Epidermal melanocyte (primary cell): ENCODE data around the gene PCDHA7.
"Not testable (repeated sequence)": the region's sequence is repeated elsewhere in the genome, so short reads cannot be mapped to it uniquely, and the experiment has no call there.

ENCODE experiments used
- DNase-seq: peaks from one replicate; pipeline ENCODE4 v3.0.0; 2011; ENCODE audit warnings: low spot score; ENCODE audit not compliant: insufficient read length

The PCDHA7 gene

DNA sequence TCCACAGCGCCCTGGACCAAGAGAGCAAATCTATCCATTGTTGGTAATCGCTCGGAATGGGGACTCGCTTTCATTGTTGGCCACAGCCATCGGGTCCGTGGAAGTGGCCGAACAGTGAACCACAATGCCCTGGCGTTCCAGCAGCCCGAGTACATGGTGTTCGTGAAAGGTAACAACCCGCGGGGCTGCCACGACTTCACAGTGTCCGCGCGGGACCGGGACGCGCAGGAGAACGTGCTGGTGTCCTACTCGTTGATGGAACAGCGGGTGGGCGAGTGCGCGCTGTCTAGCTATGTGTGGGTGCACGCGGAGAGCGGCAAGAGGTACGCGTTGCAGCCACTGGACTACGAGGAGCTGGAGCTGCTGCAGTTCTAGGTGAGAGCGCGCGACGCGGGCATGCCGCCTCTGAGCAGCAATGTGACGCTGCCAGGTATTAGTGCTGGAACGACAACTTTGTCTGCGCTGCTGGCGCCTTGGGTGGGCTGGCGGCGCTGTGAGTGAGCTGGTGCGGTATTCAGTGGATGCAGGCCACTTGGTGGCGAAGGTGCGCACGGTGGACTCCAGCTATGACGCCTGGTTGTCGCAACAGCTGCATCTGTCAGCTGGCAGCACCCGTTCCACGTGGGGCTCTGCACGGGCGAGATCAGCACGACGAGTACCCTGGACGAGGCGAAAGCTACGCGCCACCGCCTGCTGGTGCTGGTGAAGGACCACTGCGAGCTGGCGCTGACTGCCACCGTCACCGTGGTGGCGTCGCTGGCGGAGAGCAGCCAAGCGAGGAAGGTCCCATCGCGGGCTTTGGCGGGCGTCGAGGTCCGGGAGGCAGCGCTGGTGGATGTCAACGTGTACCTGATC, 28.6 kb downstream of the PCDHA7 start:
- no peak for DNase-seq

DNA sequence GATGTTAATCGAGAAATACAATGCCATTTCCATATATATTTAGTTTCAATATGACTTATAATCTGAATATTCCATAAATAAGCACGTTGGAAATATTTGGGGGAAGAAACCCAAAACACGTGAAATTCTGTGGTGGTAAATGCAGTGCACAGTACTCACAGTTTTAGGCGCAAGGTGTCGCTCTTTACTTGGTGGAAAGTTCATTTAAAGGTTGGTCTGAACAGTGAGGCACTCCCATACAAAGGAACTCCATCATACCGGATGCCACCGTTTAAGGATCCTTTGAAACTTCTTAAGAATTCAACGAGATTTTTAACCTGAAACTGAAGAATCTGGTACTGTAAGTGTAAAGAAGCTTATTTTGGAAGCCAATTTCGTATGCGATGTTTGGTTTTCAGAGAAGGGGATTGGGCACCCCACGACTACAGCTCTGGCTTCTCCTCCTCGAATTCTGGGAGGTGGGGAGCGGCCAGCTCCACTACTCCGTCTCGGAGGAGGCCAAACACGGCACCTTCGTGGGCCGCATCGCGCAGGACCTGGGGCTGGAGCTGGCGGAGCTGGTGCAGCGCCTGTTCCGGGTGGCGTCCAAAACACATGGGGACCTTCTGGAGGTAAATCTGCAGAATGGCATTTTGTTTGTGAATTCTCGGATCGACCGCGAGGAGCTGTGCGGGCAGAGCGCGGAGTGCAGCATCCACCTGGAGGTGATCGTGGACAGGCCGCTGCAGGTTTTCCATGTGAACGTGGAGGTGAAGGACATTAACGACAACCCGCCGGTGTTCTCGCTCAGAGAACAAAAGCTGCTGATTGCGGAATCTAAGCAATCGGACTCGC, 34.9 kb downstream of the PCDHA7 start, which contains the start of gene PCDHA11:
Gene PCDHA11, plus strand, starts transcription at position 237 of the 834 bp plus-strand sequence. Its CDS starts 147 bp downstream, at position 384.
- no peak for DNase-seq

DNA sequence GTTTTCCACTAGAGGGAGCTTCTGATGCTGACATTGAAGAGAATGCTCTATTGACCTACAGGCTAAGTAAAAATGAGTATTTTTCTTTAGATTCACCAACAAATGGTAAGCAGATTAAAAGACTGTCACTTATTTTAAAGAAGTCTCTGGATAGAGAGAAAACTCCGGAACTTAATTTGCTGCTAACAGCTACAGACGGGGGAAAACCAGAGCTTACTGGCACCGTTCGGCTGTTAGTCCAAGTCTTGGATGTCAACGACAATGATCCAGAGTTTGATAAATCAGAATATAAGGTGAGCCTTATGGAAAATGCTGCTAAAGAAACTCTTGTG, 35.5 kb downstream of the PCDHA7 start:
- DNase-seq = no peak

DNA sequence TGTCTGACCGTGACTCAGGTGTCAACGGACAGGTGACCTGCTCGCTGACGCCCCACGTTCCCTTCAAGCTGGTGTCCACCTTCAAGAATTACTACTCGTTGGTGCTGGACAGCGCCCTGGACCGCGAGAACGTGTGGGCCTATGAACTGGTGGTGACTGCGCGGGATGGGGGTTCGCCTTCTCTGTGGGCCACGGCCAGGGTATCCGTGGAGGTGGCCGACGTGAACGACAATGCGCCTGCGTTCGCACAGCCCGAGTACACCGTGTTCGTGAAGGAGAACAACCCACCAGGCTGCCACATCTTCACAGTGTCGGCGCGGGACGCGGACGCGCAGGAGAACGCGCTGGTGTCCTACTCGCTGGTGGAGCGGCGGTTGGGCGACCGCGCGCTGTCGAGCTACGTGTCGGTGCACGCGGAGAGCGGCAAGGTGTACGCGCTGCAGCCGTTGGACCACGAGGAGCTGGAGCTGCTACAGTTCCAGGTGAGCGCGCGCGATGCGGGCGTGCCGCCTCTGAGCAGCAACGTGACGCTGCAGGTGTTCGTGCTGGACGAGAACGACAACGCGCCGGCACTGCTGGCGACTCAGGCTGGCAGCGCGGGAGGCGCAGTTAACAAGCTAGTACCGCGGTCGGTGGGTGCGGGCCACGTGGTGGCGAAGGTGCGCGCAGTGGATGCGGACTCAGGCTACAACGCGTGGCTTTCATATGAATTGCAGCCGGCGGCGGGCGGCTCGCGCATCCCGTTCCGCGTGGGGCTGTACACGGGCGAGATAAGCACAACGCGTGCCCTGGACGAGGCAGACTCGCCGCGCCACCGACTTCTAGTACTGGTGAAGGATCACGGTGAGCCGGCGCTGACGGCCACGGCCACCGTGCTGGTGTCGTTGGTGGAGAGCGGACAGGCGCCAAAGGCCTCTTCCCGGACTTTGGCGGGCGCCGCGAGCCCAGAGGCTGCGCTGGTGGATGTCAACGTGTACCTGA, 36.4 kb downstream of the PCDHA7 start:
- DNase-seq = no peak

DNA sequence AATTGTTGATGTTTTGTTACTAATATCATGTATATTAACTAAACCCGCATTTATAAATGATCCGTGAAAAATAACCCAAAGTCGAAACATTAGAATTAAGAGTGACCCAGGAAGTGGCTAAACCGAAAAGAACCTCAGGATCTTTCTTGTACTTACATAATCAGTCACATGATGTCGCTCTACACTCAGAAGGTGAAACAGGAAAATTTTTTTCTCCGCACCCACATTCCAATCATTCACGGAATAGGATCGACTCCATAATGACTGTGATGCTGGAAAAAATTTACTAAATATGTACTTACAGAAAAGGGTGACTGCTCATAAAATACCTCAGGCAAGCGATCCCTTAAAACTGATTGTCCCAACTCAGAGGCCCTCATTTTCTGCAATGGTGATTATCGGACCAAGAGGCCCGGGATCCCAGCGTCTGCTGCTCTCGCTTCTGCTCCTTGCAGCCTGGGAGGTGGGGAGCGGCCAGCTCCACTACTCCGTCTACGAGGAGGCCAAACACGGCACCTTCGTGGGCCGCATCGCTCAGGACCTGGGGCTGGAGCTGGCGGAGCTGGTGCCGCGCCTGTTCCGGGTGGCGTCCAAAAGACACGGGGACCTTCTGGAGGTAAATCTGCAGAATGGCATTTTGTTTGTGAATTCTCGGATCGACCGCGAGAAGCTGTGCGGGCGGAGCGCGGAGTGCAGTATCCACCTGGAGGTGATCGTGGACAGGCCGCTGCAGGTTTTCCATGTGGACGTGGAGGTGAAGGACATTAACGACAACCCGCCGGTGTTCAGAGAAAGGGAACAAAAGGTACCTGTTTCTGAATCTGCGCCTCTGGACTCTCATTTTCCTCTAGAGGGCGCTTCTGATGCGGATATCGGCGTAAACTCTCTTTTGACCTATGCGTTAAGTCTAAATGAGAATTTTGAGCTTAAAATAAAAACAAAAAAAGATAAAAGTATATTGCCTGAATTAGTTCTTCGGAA, 41.3 kb downstream of the PCDHA7 start, which contains the start of gene PCDHA12:
Gene PCDHA12, plus strand, starts transcription at position 224 of the 981 bp plus-strand sequence. Its CDS starts 165 bp downstream, at position 389.
- no peak for DNase-seq

DNA sequence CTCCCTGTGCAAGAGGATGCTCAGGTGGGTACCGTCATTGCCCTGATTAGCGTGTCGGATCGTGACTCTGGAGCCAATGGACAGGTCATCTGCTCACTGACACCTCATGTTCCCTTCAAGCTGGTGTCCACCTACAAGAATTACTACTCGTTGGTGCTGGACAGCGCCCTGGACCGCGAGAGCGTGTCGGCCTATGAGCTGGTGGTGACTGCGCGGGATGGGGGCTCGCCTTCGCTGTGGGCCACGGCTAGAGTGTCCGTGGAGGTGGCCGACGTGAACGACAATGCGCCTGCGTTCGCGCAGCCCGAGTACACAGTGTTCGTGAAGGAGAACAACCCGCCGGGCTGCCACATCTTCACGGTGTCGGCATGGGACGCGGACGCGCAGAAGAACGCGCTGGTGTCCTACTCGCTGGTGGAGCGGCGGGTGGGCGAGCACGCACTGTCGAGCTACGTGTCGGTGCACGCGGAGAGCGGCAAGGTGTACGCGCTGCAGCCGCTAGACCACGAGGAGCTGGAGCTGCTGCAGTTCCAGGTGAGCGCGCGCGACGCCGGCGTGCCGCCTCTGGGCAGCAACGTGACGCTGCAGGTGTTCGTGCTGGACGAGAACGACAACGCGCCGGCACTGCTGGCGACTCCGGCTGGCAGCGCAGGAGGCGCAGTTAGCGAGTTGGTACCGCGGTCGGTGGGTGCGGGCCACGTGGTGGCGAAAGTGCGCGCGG, 42.6 kb downstream of the PCDHA7 start:
- DNase-seq = not testable (repeated sequence)

DNA sequence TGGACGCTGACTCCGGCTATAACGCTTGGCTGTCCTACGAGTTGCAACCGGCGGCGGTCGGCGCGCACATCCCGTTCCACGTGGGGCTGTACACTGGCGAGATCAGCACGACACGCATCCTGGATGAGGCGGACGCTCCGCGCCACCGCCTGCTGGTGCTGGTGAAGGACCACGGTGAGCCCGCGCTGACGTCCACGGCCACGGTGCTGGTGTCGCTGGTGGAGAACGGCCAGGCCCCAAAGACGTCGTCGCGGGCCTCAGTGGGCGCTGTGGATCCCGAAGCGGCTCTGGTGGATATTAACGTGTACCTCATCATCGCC, 43.2 kb downstream of the PCDHA7 start:
- no peak for DNase-seq

DNA sequence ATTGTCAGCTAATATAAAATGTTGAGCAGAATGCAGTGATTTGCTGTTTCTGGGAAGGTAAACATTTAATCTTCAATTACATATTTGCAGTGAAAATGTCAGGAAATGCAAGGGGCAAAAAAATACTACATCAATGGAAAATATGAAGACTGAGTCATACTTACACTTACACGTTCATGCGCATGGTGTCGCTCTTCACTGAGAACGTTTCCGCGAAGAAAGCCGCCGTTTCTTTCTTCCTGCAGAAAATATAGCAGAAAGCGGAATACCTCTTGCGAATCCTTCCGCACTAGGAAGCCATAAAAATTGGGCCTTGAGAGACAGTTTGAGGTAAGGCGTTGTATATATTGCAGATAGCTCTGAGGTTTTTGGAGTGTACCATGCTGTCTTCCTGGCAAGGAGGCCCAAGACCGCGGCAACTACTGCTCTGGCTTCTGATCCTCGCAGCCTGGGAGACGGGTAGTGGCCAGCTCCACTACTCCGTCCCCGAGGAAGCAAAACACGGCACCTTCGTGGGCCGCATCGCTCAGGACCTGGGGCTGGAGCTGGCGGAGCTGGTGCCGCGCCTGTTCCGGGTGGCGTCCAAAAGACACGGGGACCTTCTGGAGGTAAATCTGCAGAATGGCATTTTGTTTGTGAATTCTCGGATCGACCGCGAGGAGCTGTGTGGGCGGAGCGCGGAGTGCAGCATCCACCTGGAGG, 48.0 kb downstream of the PCDHA7 start, which contains the start of gene PCDHA13:
Gene PCDHA13, plus strand, starts transcription at position 236 of the 702 bp plus-strand sequence. Its CDS starts 145 bp downstream, at position 381.
- DNase-seq = no peak

DNA sequence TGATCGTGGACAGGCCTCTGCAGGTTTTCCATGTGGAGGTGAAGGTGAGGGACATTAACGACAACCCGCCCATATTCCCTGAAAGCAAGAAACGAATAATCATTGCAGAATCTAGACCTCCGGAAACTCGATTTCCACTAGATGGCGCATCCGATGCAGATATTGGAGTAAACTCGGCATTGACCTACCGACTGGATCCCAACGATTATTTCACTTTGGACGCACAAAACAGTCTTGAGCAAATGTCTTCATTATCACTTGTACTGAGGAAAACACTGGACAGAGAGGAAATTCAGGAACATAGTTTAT, 48.5 kb downstream of the PCDHA7 start:
- no peak for DNase-seq

DNA sequence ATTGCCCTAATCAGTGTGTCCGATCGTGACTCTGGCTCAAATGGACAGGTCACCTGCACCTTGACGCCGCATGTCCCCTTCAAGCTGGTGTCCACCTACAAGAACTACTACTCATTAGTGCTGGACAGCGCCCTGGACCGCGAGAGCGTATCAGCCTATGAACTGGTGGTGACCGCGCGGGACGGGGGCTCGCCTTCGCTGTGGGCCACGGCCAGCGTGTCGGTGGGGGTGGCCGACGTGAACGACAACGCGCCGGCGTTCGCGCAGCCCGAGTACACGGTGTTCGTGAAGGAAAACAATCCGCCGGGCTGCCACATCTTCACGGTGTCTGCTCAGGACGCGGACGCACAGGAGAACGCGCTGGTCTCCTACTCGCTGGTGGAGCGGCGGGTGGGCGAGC, 49.3 kb downstream of the PCDHA7 start:
- no peak for DNase-seq

DNA sequence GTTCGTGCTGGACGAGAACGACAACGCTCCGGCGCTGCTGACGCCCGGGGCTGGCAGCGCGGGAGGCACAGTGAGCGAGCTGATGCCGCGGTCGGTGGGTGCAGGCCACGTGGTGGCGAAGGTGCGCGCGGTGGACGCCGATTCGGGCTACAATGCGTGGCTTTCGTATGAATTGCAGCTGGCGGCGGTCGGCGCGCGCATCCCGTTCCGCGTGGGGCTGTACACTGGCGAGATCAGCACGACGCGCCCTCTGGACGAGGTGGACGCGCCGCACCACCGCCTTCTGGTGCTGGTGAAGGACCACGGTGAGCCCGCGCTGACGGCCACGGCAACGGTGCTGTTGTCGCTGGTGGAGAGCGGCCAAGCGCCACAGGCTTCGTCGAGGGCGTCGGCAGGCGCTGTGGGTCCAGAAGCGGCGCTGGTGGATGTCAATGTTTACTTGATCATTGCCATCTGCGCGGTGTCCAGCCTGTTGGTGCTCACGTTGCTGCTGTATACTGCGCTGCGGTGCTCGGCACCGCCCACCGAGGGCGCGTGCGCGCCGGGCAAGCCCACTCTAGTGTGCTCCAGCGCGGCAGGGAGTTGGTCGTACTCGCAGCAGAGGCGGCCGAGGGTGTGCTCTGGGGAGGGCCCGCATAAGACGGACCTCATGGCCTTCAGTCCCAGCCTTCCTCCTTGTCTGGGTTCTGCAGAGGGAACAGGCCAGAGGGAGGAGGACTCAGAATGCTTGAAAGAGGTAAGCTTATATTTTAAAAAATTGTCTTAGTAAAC, 50.0 kb downstream of the PCDHA7 start:
- DNase-seq = no peak
